Measurements from ENCODE around the gene MFSD11.
A peak's percentile ranks its signal among the peaks of the same experiment; 100 is the strongest.
"Not testable (repeated sequence)": the region's sequence is repeated elsewhere in the genome, so short reads cannot be mapped to it uniquely, and the experiment has no call there.

The MFSD11 gene

GRCh38 chr17:76709077-76709950 is 28.6 kb upstream of the MFSD11 start:
- no peak for DNase-seq (ENCODE audit: low read depth in 2 of 2)

GRCh38 chr17:76709951-76710862 is 27.7 kb upstream of the MFSD11 start:
- not testable (repeated sequence) for DNase-seq (ENCODE audit: low read depth in 2 of 2)

GRCh38 chr17:76710863-76711611 is 26.9 kb upstream of the MFSD11 start, which contains the start of gene MXRA7:
Gene MXRA7, minus strand, starts transcription at chr17:76710965. Its CDS starts 19 bp downstream, at chr17:76710946.
- DNase-seq (ENCODE audit: low read depth in 2 of 2): no peak

- not testable (repeated sequence) for DNase-seq (ENCODE audit: low read depth in 2 of 2)
Observed at GRCh38 chr17:76712321-76712720, 25.6 kb upstream of the MFSD11 start.

- no peak for DNase-seq (ENCODE audit: low read depth in 2 of 2)
Observed at GRCh38 chr17:76713765-76714164, 24.2 kb upstream of the MFSD11 start.

- no peak for DNase-seq (ENCODE audit: low read depth in 2 of 2)
Observed at GRCh38 chr17:76714336-76714735, 23.6 kb upstream of the MFSD11 start.

- peak; percentile 52 to 81 for DNase-seq (ENCODE audit: low read depth in 2 of 2)
Observed at GRCh38 chr17:76714822-76715495, 23.0 kb upstream of the MFSD11 start.

GRCh38 chr17:76715496-76715830 is 22.5 kb upstream of the MFSD11 start:
- DNase-seq (ENCODE audit: low read depth in 2 of 2): no peak

GRCh38 chr17:76716146-76716838 is 21.6 kb upstream of the MFSD11 start:
- DNase-seq (ENCODE audit: low read depth in 2 of 2): no peak

GRCh38 chr17:76716839-76717215 is 21.1 kb upstream of the MFSD11 start:
- no peak for DNase-seq (ENCODE audit: low read depth in 2 of 2)

- no peak for DNase-seq (ENCODE audit: low read depth in 2 of 2)
Observed at GRCh38 chr17:76718516-76718915, 19.4 kb upstream of the MFSD11 start.

- DNase-seq (ENCODE audit: low read depth in 2 of 2): no peak
Observed at GRCh38 chr17:76720211-76720610, 17.7 kb upstream of the MFSD11 start.

GRCh38 chr17:76720941-76721340 is 17.0 kb upstream of the MFSD11 start:
- no peak for DNase-seq (ENCODE audit: low read depth in 2 of 2)

GRCh38 chr17:76721463-76721862 is 16.5 kb upstream of the MFSD11 start:
- no peak for DNase-seq (ENCODE audit: low read depth in 2 of 2)

- DNase-seq (ENCODE audit: low read depth in 2 of 2): no peak
Observed at GRCh38 chr17:76722279-76722678, 15.6 kb upstream of the MFSD11 start.

- DNase-seq (ENCODE audit: low read depth in 2 of 2): not testable (repeated sequence)
Observed at GRCh38 chr17:76722977-76723376, 14.9 kb upstream of the MFSD11 start.

- DNase-seq (ENCODE audit: low read depth in 2 of 2): no peak
Observed at GRCh38 chr17:76723812-76724211, 14.1 kb upstream of the MFSD11 start.

GRCh38 chr17:76725580-76726230 is 12.2 kb upstream of the MFSD11 start:
- DNase-seq (ENCODE audit: low read depth in 2 of 2): peak; percentile 47 to 73

- peak; percentile 90 to 93 for DNase-seq (ENCODE audit: low read depth in 2 of 2)
Observed at GRCh38 chr17:76726231-76726775, 11.6 kb upstream of the MFSD11 start, which contains the start of gene JMJD6. Gene JMJD6, minus strand, starts transcription at chr17:76726606. Its CDS starts 131 bp downstream, at chr17:76726475.
